HepG2 (cell line): ENCODE results near the gene TFAP2E. TPM values are rescaled to one million over a fixed set of nuclear protein-coding genes. Genes with fewer than 3 reads are reported as not detected.

Experiments
- ATAC-seq: fragments of 200-7000 bp; cut with Tn5 transposase; 3 replicates; pipeline ENCODE4 v1.9.1; 2020; ENCODE audit warnings: mild to moderate bottlenecking, moderate library complexity
- BruUV-seq: library from RNA; stranded (reverse); fragments of 400-500 nt; replicated peaks from 2 replicates; lab custom pipeline; 2021; lab: Mats Ljungman, UMichigan
- CTCF ChIA-PET: fragments of 300-600 bp; formaldehyde crosslinking; extraction: SDS; loops from one replicate; lab custom pipeline; 2021; ENCODE audit warnings: low total read pairs, inconsistent platforms, low intra/inter-chr PET ratio; lab: Yijun Ruan, JAX
- POLR2A ChIA-PET: fragments of 350-600 bp; sonication (Branson Sonifier 250); formaldehyde crosslinking; loops from one replicate; lab custom pipeline; 2020; ENCODE audit warnings: antibody characterized with exemption, inconsistent platforms; lab: Yijun Ruan, JAX
- DNase-seq: peaks from one replicate; pipeline ENCODE4 v3.0.0-alpha.2; 2015; ENCODE audit warnings: low spot score
- FAIRE-seq: peaks from 3 replicates; lab custom pipeline; 2011; peaks lifted over from hg19 to GRCh38; lab: Jason Lieb, UNC
- H2AFZ ChIP-seq: one replicate; pipeline ENCODE4 v1.6.1; 2011; ENCODE audit warnings: low read length, inconsistent platforms
- H3K27ac ChIP-seq: fragments of 300-600 bp; 3 replicates; pipeline ENCODE4 v1.8.0; 2011; ENCODE audit warnings: mixed run types, mild to moderate bottlenecking, mixed read lengths, low read length, inconsistent platforms; ENCODE audit not compliant: insufficient read depth; ENCODE audit errors: extremely low read length
- H3K27me3 ChIP-seq, 2 experiments: fragments of 200-600 bp in 1 of 2; 2 replicates in 1 of 2; 3 replicates in 1 of 2; pipeline versions ENCODE4 v1.6.0 to v1.8.0; 2011; ENCODE audit warnings: low read length in 2 of 2, mild to moderate bottlenecking in 2 of 2, moderate library complexity in 2 of 2, inconsistent platforms in 1 of 2; ENCODE audit not compliant: insufficient read depth in 2 of 2, control insufficient read depth in 1 of 2
- H3K36me3 ChIP-seq, 2 experiments: fragments of 200-600 bp in 1 of 2; replicated peaks in 1 of 2; 2 replicates in 1 of 2; 3 replicates in 1 of 2; pipeline versions ENCODE4 v1.5.1 to v1.8.0; 2011; ENCODE audit warnings: low read length in 2 of 2, inconsistent platforms in 1 of 2; ENCODE audit not compliant: insufficient read depth in 2 of 2, control insufficient read depth in 1 of 2
- H3K4me1 ChIP-seq: 2 replicates; pipeline ENCODE4 v1.5.1; 2012; ENCODE audit warnings: low read length, inconsistent platforms; ENCODE audit not compliant: insufficient read depth
- H3K4me2 ChIP-seq: 2 replicates; pipeline ENCODE4 v1.6.0; 2011; ENCODE audit warnings: low read depth, low read length, inconsistent platforms
- H3K4me3 ChIP-seq, 3 experiments: fragments of 200-600 bp in 1 of 3; sonication (generic), shearing (Covaris generic) in 1 of 3; replicated peaks in 1 of 3; 2 replicates each; pipeline ENCODE4 v1.5.1; 2011 to 2016; ENCODE audit warnings: low read length in 3 of 3, inconsistent platforms in 2 of 3, low read depth in 2 of 3, mild to moderate bottlenecking in 2 of 3, control low read depth in 1 of 3, mixed read lengths in 1 of 3; ENCODE audit not compliant: insufficient read depth in 1 of 3
- H3K79me2 ChIP-seq: one replicate; pipeline ENCODE4 v1.6.1; 2011; ENCODE audit warnings: low read length, inconsistent platforms; ENCODE audit not compliant: insufficient read depth
- H3K9ac ChIP-seq: 2 replicates; pipeline ENCODE4 v1.6.0; 2011; ENCODE audit warnings: mild to moderate bottlenecking, low read depth, low read length, inconsistent platforms; ENCODE audit not compliant: insufficient read depth
- H3K9me3 ChIP-seq: 2 replicates; pipeline ENCODE4 v1.5.1; 2012; ENCODE audit warnings: mild to moderate bottlenecking, low read length
- H4K20me1 ChIP-seq: 2 replicates; pipeline ENCODE4 v1.6.0; 2011; ENCODE audit warnings: inconsistent platforms, mild to moderate bottlenecking, low read length, moderate library complexity; ENCODE audit not compliant: insufficient read depth
- ATF2 ChIP-seq: sonication (generic); formaldehyde crosslinking; IDR thresholded peaks from 2 replicates; pipeline ENCODE4 v1.4.0; 2020; ENCODE audit warnings: missing genetic modification reagents
- GTF3A ChIP-seq: sonication (generic); formaldehyde crosslinking; conservative IDR thresholded peaks from 2 replicates; pipeline ENCODE4 v1.4.0; 2020; ENCODE audit warnings: mild to moderate bottlenecking, missing genetic modification reagents
- HOXA9 ChIP-seq: sonication (generic); formaldehyde crosslinking; IDR thresholded peaks from 2 replicates; pipeline ENCODE4 v1.8.1; 2022; ENCODE audit warnings: missing genetic modification reagents, mild to moderate bottlenecking, moderate library complexity, borderline replicate concordance
- MIER2 ChIP-seq: IDR thresholded peaks from 2 replicates; pipeline ENCODE4 v1.6.1; 2016; ENCODE audit warnings: missing biosample characterization, missing genetic modification reagents
- MYC ChIP-seq: sonication (generic); formaldehyde crosslinking; IDR thresholded peaks from 2 replicates; pipeline ENCODE4 v1.9.0; 2021; ENCODE audit warnings: missing genetic modification reagents, borderline replicate concordance
- PAWR ChIP-seq: sonication (generic); formaldehyde crosslinking; IDR thresholded peaks from 2 replicates; pipeline ENCODE4 v1.4.0; 2020; ENCODE audit warnings: missing genetic modification reagents, mild to moderate bottlenecking, borderline replicate concordance
- RFX3 ChIP-seq: IDR thresholded peaks from 2 replicates; pipeline ENCODE4 v1.6.1; 2016; ENCODE audit warnings: missing biosample characterization, missing genetic modification reagents
- SRSF1 ChIP-seq: fragments of 200-400 bp; formaldehyde crosslinking; optimal IDR thresholded peaks from 2 replicates; pipeline ENCODE3; 2017; ENCODE audit warnings: mild to moderate bottlenecking, low read depth, low read length, moderate library complexity
- SYNCRIP ChIP-seq: fragments of 200-400 bp; formaldehyde crosslinking; IDR thresholded peaks from 2 replicates; pipeline ENCODE4 v1.6.1; 2018; ENCODE audit warnings: mild to moderate bottlenecking, low read depth, low read length; ENCODE audit not compliant: insufficient read depth
- TMF1 ChIP-seq: sonication (generic); formaldehyde crosslinking; IDR thresholded peaks from 2 replicates; pipeline ENCODE4 v1.8.1; 2022; ENCODE audit warnings: low read depth, missing genetic modification reagents
- ZBTB42 ChIP-seq: sonication (generic); formaldehyde crosslinking; IDR thresholded peaks from 2 replicates; pipeline ENCODE4 v1.5.0; 2020; ENCODE audit warnings: mild to moderate bottlenecking, missing genetic modification reagents
- ZNF143 ChIP-seq: sonication (generic); formaldehyde crosslinking; IDR thresholded peaks from 2 replicates; pipeline ENCODE4 v1.4.0; 2020; ENCODE audit warnings: missing genetic modification reagents
- ZNF234 ChIP-seq: sonication (generic); formaldehyde crosslinking; conservative IDR thresholded peaks from 2 replicates; pipeline ENCODE4 v1.5.1; 2020; ENCODE audit warnings: mild to moderate bottlenecking, missing genetic modification reagents
- ZNF569 ChIP-seq: sonication (generic); formaldehyde crosslinking; IDR thresholded peaks from 2 replicates; pipeline ENCODE4 v1.5.0; 2020; ENCODE audit warnings: mild to moderate bottlenecking, missing genetic modification reagents, moderate library complexity, borderline replicate concordance
- ZNF713 ChIP-seq: sonication (generic); formaldehyde crosslinking; IDR thresholded peaks from 2 replicates; pipeline ENCODE4 v1.4.0; 2020; ENCODE audit warnings: mild to moderate bottlenecking, missing genetic modification reagents
- WGBS: methylation state at CpG from one replicate; pipeline ENCODE4 v1.1.6; 2017; ENCODE audit warnings: low lambda C conversion rate; 5-methylcytosine and 5-hydroxymethylcytosine counted together
- in situ Hi-C: cut with HindIII; loops from 2 replicates; pipeline ENCODE4 v1.10.0; 2017; ENCODE audit warnings: low pct_unique_long_range_greater_than_20kb; ENCODE audit not compliant: extremely low pct_ligation_motif_present
- intact Hi-C: fragments of 100-400 bp; cut with micrococcal nuclease; formaldehyde crosslinking; loops from one replicate; pipeline ENCODE4 v1.10.0; 2022; ENCODE audit not compliant: unreplicated experiment
- polyA plus RNA-seq, 8 experiments: library from polyadenylated mRNA; depleted of rRNA in 3 of 8; stranded (reverse) in 7 of 8; unstranded in 1 of 8; fragments of >200 nt; fragmentation: Illumina TruSeq in 4 of 8; extraction: Trizol in 4 of 8; gene quantifications; 2 replicates each; pipeline versions ENCODE4 v1.2.1 to v1.2.3, GENCODE V29; 2011 to 2016; ENCODE audit warnings: low read depth in 4 of 8, missing spikeins in 1 of 8, mixed read lengths in 1 of 8; ENCODE audit not compliant: insufficient read depth in 1 of 8
- total RNA-seq, 5 experiments: library from RNA; depleted of rRNA; stranded (reverse); fragments of >200 nt; fragmentation: Illumina TruSeq; extraction: Trizol; gene quantifications; 2 replicates each; pipeline ENCODE4 v1.2.3, GENCODE V29; 2016; ENCODE audit warnings: low read depth in 1 of 5
- TF ChIP-seq, protein P1 (sequence below): sonication (generic); formaldehyde crosslinking; IDR thresholded peaks from 2 replicates; pipeline ENCODE4 v1.4.0; 2020; ENCODE audit warnings: mild to moderate bottlenecking, missing genetic modification reagents

TFAP2E gene
- total and polyA plus RNA-seq, 2 of the 13 experiments (the other 11 are each of a cell fraction or from before 2014, with no cell fraction given), result 0.31 to 0.41 TPM

- CTCF ChIA-PET, result no interaction called here
- Histone ChIP-seq H2AFZ (no peak overlapping the region), H3K27ac (no peak overlapping the region), H3K79me2 (peaks cover 24% of the 10 kb centered on the region), H3K4me1 (peaks cover 51% of the 10 kb centered on the region), H3K9me3 (no peaks in the 10 kb centered on the region), H3K9ac (no peak overlapping the region), H3K4me2 (no peak overlapping the region), H3K27me3 (no peaks in the 10 kb centered on the region), H4K20me1 (peaks cover 14% of the 10 kb centered on the region), H3K36me3 (peaks cover 8 to 39% of the 10 kb centered on the region in 2 experiments), H3K4me3 (no peak overlapping the region)
- POLR2A ChIA-PET, result no interaction called here
- BruUV-seq, result no TSS peak
- 95% methylated on average over 2 of the region's 2 CpGs for WGBS
- FAIRE-seq, result no peak
- in situ Hi-C loops, result loop anchor here (10.0 kb wide), 1 partner anchor 359 kb away; the partner anchor contains the start of gene SFPQ
- no peak for DNase-seq
- no peak for ATAC-seq
- intact Hi-C loops, result no loop called here
- TF ChIP-seq ZBTB42, result no peak
- TF ChIP-seq, protein P1, sequence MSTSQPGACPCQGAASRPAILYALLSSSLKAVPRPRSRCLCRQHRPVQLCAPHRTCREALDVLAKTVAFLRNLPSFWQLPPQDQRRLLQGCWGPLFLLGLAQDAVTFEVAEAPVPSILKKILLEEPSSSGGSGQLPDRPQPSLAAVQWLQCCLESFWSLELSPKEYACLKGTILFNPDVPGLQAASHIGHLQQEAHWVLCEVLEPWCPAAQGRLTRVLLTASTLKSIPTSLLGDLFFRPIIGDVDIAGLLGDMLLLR (CRISPR knock-in tag), result no peak
- no peak for TF ChIP-seq ZNF569
- no peak for TF ChIP-seq SRSF1
- TF ChIP-seq RFX3 (CRISPR knock-in tag), result no peak
- no peak for TF ChIP-seq ZNF234 (CRISPR knock-in tag)
These were observed 19.3 kb upstream of the TFAP2E start for GRCh38 chr1:35553851-35554250.

DNA sequence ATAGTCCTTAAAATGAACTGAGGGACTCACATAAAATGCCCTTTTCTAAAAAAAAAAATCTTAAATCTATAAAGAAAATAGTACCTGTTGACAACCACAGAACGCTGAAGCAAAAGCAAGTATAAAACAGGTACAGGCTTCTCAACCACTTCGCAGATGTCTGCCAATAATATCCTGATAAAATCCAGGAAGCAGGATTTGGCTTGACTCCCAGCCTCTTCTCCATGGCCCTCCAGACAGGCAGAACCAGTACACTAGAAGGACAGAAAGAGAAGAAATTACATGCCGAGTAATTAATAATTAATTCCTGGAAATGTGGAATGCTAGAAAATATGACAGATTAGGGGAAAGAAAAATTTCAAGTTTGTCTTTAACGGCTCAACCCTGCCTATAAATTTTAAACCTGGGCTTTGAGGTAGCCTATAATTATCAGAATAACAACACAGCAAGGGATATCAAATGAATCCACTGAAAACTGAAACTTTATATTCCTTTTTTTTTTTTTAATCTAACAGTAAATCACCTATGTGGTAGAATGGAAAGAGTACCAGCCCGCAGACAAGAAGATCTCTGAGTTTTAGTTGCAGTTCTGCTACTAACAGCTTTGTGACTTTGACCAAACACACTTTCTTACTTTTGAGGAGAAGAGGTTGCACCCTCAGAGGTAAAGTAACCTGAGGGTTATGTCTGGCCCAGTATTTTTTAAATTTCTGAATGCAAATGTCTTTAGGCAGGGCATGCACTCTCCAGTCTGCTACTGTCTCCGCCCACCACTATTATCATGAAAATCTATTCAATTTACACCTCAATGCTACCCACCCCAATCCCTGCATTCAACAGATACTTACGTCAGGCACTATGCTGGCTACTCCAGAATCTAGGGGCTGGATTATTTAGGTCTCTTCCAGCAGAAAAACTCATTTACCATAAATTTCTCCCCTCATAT lies 18.6 kb upstream of the TFAP2E start:
- H3K27me3 ChIP-seq, result no peaks in the 10 kb centered on the region
- no peak overlapping the region for H3K27ac ChIP-seq
- intact Hi-C loops, result no loop called here
- H4K20me1 ChIP-seq, result peaks cover 14% of the 10 kb centered on the region
- H3K79me2 ChIP-seq, result peaks cover 24% of the 10 kb centered on the region
- ChIA-PET POLR2A (no interaction called here), CTCF (no interaction called here)
- DNase-seq (no peak), ATAC-seq (no peak), FAIRE-seq (no peak)
- no peak overlapping the region for H3K4me3 ChIP-seq
- H2AFZ ChIP-seq, result no peak overlapping the region
- peak overlapping the region; percentile 80; the same call in 1 of the 2 replicates for H3K4me2 ChIP-seq
- H3K36me3 ChIP-seq, result peaks cover 7 to 33% of the 10 kb centered on the region in 2 experiments
- no peaks in the 10 kb centered on the region for H3K9me3 ChIP-seq
- peaks cover 52% of the 10 kb centered on the region for H3K4me1 ChIP-seq
- H3K9ac ChIP-seq, result no peak overlapping the region
- 97% methylated on average over 7 of the region's 7 CpGs for WGBS
- in situ Hi-C loops, result loop anchor here (10.0 kb wide), 1 partner anchor 360 kb away; the partner anchor contains the start of gene SFPQ
- BruUV-seq, result no TSS peak
- TF ChIP-seq ATF2 (CRISPR knock-in tag), result no peak
- no peak for TF ChIP-seq ZNF143
- no peak for TF ChIP-seq RFX3 (CRISPR knock-in tag)
- no peak for TF ChIP-seq ZNF713 (CRISPR knock-in tag)
- no peak for TF ChIP-seq MYC (CRISPR knock-in tag)
- TF ChIP-seq MIER2, result no peak
- TF ChIP-seq PAWR (CRISPR knock-in tag), result no peak
- no peak for TF ChIP-seq GTF3A
- TF ChIP-seq TMF1 (CRISPR knock-in tag), result no peak
- TF ChIP-seq HOXA9, result no peak
- TF ChIP-seq SYNCRIP, result no peak
